ENCODE measurements around the gene FSTL4.
"Not testable (repeated sequence)": the region's sequence is repeated elsewhere in the genome, so short reads cannot be mapped to it uniquely, and the experiment has no call there.

The FSTL4 gene

DNA sequence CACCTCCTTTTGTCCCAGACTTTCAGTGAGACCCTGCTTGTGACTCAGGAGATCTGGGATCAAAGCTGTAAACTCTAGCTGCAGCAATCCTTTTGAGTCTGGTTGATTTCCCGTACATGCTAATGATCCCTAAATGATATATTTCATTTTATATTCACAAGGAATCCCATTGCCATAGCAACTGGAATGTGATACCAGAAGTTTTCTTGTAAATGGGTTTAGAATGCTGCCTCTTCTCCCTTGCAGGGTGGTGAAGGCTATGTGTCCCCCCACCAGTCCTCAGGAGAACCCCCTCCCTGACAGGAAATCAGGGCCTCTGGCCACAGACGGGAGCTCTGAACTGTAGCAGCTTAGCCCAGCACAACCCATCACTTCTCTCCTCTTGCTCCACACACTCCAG is 215.0 kb downstream of the FSTL4 start:
- ATAC-seq = no peak

DNA sequence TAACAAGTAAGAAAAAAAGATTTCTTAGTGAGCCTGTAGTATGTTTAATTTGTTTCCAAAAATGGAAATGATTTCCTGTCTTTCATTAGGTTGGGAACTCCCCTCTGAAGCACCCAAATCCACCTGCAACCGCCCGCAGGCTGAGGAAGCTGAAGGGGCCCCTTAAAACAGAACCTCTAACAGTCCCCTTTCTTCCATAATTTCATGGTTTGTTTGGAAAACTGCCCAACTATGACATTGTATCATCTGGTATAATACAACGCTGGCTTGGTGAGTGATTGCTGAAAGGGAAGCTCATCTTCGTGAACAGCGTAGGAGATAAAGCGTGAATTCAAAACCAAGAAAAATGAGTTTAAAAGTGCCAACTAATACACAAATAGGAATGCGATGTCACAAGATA is 215.5 kb downstream of the FSTL4 start:
- ATAC-seq = no peak
- TF ChIP-seq BACH2 (CRISPR knock-in tag; IDR thresholded peaks at IDR 0.05; ENCODE audit: borderline replicate concordance) = no peak
- no peak for TF ChIP-seq TOX (CRISPR knock-in tag; IDR thresholded peaks at IDR 0.05; ENCODE audit: borderline replicate concordance)
- no peak for TF ChIP-seq SNAI2 (CRISPR knock-in tag; IDR thresholded peaks at IDR 0.05)

More for the DNA sequence above, 215.0 kb downstream of the FSTL4 start:
- TF ChIP-seq, protein P1, sequence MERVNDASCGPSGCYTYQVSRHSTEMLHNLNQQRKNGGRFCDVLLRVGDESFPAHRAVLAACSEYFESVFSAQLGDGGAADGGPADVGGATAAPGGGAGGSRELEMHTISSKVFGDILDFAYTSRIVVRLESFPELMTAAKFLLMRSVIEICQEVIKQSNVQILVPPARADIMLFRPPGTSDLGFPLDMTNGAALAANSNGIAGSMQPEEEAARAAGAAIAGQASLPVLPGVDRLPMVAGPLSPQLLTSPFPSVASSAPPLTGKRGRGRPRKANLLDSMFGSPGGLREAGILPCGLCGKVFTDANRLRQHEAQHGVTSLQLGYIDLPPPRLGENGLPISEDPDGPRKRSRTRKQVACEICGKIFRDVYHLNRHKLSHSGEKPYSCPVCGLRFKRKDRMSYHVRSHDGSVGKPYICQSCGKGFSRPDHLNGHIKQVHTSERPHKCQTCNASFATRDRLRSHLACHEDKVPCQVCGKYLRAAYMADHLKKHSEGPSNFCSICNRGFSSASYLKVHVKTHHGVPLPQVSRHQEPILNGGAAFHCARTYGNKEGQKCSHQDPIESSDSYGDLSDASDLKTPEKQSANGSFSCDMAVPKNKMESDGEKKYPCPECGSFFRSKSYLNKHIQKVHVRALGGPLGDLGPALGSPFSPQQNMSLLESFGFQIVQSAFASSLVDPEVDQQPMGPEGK (CRISPR knock-in tag; IDR thresholded peaks at IDR 0.05; ENCODE audit: borderline replicate concordance) = no peak
- TF ChIP-seq, protein P2, sequence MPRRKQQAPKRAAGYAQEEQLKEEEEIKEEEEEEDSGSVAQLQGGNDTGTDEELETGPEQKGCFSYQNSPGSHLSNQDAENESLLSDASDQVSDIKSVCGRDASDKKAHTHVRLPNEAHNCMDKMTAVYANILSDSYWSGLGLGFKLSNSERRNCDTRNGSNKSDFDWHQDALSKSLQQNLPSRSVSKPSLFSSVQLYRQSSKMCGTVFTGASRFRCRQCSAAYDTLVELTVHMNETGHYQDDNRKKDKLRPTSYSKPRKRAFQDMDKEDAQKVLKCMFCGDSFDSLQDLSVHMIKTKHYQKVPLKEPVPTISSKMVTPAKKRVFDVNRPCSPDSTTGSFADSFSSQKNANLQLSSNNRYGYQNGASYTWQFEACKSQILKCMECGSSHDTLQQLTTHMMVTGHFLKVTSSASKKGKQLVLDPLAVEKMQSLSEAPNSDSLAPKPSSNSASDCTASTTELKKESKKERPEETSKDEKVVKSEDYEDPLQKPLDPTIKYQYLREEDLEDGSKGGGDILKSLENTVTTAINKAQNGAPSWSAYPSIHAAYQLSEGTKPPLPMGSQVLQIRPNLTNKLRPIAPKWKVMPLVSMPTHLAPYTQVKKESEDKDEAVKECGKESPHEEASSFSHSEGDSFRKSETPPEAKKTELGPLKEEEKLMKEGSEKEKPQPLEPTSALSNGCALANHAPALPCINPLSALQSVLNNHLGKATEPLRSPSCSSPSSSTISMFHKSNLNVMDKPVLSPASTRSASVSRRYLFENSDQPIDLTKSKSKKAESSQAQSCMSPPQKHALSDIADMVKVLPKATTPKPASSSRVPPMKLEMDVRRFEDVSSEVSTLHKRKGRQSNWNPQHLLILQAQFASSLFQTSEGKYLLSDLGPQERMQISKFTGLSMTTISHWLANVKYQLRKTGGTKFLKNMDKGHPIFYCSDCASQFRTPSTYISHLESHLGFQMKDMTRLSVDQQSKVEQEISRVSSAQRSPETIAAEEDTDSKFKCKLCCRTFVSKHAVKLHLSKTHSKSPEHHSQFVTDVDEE (CRISPR knock-in tag; IDR thresholded peaks at IDR 0.05) = no peak

DNA sequence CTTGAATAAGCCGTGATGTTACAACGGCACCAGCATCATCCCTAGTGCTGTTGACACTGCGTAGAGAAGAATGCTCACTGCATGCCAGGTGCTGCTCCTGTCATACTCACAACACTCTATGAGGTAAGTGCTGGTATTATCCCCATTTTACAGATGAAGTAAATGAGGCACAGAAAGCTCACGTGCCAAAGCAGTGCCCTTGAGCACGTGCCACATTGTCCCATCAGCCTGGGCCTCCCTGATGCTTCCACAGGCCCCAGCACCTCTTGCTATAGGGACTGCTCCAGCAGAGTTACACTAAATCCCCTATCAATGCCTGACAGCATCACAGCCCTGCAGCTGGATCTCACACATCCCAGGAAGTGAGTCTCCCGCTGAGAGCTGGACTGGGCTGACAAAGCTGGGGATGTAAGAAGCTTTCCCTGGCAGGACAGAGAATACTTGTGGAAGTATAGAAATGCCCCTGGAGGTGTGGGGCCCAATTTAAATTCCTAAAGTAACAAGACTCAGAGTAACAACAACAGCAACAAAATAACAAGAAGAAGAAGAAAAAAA is 216.1 kb downstream of the FSTL4 start:
- TF ChIP-seq SNAI2 (CRISPR knock-in tag; IDR thresholded peaks at IDR 0.05) = no peak
- TF ChIP-seq TOX (CRISPR knock-in tag; IDR thresholded peaks at IDR 0.05; ENCODE audit: borderline replicate concordance) = no peak
- no peak for TF ChIP-seq CSDC2 (CRISPR knock-in tag; IDR thresholded peaks at IDR 0.05)
- TF ChIP-seq ZFP3 (CRISPR knock-in tag; IDR thresholded peaks at IDR 0.05) = no peak
- TF ChIP-seq, protein P1 (CRISPR knock-in tag; IDR thresholded peaks at IDR 0.05; ENCODE audit: borderline replicate concordance) = no peak
- TF ChIP-seq ZNF8 (CRISPR knock-in tag; IDR thresholded peaks at IDR 0.05) = no peak
- TF ChIP-seq, protein P3, sequence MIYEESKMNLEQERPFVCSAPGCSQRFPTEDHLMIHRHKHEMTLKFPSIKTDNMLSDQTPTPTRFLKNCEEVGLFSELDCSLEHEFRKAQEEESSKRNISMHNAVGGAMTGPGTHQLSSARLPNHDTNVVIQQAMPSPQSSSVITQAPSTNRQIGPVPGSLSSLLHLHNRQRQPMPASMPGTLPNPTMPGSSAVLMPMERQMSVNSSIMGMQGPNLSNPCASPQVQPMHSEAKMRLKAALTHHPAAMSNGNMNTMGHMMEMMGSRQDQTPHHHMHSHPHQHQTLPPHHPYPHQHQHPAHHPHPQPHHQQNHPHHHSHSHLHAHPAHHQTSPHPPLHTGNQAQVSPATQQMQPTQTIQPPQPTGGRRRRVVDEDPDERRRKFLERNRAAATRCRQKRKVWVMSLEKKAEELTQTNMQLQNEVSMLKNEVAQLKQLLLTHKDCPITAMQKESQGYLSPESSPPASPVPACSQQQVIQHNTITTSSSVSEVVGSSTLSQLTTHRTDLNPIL (CRISPR knock-in tag; IDR thresholded peaks at IDR 0.05; ENCODE audit: low read depth) = no peak
- TF ChIP-seq TCF4 (CRISPR knock-in tag; IDR thresholded peaks at IDR 0.05; ENCODE audit: borderline replicate concordance) = no peak
- no peak for TF ChIP-seq GLIS3 (CRISPR knock-in tag; IDR thresholded peaks at IDR 0.05)
- TF ChIP-seq OSR1 (CRISPR knock-in tag; IDR thresholded peaks at IDR 0.05) = no peak
- TF ChIP-seq ARNTL (CRISPR knock-in tag; IDR thresholded peaks at IDR 0.05; ENCODE audit: borderline replicate concordance, low read depth) = no peak
- TF ChIP-seq PPARA (CRISPR knock-in tag; IDR thresholded peaks at IDR 0.05; ENCODE audit: borderline replicate concordance) = no peak
- no peak for ATAC-seq

DNA sequence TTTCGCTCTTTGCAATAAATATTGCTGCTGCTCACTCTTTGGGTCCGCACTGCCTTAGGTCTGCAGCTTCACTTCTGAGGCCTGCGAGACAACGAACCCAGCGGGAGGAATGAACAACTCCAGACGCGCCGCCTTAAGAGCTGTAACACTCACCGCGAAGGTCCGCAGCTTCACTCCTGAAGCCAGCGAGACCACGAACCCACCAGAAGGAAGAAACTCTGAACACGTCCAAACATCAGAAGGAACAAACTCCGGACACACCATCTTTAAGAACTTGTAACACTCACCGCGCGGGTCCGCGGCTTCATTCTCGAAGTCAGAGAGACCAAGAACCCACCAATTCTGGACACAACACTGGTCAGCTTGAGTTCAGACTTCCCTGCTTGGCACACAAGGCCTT is 217.1 kb downstream of the FSTL4 start:
- ATAC-seq = not testable (repeated sequence)

DNA sequence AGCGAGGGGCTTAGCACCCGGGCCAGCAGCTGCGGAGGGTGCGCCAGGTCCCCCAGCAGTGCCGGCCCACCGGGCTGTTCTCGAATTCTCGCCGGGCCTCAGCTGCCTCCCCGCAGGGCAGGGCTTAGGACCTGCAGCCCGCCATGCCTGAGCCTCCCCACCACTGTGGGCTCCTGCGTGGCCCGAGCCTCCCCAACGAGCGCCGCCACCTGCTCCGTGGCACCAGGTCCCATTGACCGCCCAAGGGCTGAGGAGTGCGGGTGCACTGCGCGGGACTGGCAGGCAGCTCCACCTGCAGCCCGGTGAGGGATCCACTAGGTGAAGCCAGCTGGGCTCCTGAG is 217.9 kb downstream of the FSTL4 start:
- ATAC-seq = not testable (repeated sequence)

DNA sequence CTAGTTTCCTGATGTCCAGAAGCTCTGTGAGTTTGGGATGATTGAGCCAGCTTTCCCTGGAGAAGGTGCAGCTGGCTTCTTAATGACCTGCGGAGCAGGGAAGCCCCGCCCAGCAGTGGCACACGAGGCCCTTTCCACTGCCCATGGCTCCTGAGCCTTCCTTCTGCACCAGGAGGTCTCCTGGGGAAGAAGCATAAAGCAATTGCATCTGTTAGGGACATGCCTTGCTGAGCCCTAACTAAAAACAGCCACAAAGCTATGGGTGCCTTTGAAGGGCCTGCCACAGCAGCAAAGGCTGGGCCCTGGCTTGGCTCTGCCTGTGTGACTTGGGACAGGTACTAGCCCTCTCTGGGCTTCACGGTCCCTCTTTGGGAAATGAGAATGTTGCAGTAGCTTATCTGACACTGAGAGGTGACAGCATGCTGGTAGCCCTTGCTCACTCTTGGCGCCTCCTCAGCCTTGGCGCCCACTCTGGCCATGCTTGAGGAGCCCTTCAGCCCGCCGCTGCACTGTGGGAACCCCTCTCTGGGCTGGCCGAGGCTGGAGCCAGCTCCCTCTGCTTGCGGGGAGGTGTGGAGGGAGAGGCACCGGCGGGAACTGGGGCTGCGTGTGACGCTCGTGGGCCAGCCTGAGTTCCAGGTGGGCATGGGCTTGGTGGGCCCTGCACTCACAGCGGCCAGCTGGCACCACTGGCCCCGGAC is 218.4 kb downstream of the FSTL4 start:
- no peak for ATAC-seq
- TF ChIP-seq ESRRG (CRISPR knock-in tag; IDR thresholded peaks at IDR 0.05) = no peak
- TF ChIP-seq ISL1 (CRISPR knock-in tag; IDR thresholded peaks at IDR 0.05) = no peak
- TF ChIP-seq, protein P4, sequence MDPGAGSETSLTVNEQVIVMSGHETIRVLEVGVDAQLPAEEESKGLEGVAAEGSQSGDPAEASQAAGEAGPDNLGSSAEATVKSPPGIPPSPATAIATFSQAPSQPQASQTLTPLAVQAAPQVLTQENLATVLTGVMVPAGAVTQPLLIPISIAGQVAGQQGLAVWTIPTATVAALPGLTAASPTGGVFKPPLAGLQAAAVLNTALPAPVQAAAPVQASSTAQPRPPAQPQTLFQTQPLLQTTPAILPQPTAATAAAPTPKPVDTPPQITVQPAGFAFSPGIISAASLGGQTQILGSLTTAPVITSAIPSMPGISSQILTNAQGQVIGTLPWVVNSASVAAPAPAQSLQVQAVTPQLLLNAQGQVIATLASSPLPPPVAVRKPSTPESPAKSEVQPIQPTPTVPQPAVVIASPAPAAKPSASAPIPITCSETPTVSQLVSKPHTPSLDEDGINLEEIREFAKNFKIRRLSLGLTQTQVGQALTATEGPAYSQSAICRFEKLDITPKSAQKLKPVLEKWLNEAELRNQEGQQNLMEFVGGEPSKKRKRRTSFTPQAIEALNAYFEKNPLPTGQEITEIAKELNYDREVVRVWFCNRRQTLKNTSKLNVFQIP (CRISPR knock-in tag; IDR thresholded peaks at IDR 0.05; ENCODE audit: borderline replicate concordance, low read depth) = no peak
- no peak for TF ChIP-seq SNAI2 (CRISPR knock-in tag; IDR thresholded peaks at IDR 0.05)
- no peak for TF ChIP-seq ZC3H10 (CRISPR knock-in tag; IDR thresholded peaks at IDR 0.05)
- no peak for TF ChIP-seq ZNF70 (CRISPR knock-in tag; IDR thresholded peaks at IDR 0.05)
